GM21423 (cell line): ENCODE measurements around the gene FBXL20.
"Not testable (repeated sequence)": the region's sequence is repeated elsewhere in the genome, so short reads cannot be mapped to it uniquely, and the experiment has no call there.

Experiments used
- ATAC-seq: cut with Tn5 transposase; IDR thresholded peaks from one replicate; pipeline ENCODE4 v1.9.1; 2021; ENCODE audit warnings: mild to moderate bottlenecking, moderate library complexity; ENCODE audit not compliant: unreplicated experiment

The FBXL20 gene

DNA sequence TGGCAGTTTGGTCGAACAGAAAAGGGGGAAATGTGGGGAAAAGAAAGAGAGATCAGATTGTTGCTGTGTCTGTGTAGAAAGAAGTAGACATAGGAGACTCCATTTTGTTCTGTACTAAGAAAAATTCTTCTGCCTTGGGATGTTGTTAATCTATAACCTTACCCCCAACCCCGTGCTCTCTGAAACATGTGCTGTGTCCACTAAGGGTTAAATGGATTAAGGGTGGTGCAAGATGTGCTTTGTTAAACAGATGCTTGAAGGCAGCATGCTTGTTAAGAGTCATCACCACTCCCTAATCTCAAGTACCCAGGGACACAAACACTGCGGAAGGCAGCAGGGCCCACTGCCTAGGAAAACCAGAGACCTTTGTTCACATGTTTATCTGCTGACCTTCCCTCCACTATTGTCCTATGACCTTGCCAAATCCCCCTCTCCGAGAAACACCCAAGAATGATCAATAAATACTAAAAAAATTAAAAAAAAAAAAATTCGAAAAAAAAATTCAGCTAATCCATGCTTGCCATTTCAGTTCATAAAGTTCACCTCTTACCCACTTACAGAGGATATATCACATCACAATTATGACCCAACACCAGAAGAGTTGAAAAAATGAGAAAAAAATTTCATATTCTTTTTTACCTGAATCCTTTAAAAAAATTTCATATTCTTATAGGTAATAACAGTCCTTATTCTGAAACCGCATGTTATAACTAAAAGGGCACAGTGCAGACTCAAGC, 67.2 kb downstream of the FBXL20 start:
- not testable (repeated sequence) for ATAC-seq

DNA sequence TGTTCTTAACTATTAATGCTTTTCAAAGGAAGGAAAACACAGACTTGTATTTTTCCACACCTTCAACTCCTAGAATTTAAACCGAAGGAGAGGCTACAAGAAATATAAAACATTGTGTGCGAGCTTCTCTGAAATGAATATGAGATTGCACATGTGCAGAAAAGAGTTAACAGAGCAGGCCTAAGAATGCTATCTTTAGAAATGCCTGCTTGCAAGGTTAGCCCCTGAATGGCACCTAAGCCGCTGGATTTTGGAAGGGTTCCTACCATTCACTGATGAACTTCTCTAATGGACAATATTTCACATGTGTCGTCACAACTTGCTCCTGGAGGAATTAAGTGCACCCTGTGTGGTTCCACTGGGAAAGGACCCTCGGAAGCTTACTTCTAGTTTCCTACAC, 69.3 kb downstream of the FBXL20 start:
- no peak for ATAC-seq

DNA sequence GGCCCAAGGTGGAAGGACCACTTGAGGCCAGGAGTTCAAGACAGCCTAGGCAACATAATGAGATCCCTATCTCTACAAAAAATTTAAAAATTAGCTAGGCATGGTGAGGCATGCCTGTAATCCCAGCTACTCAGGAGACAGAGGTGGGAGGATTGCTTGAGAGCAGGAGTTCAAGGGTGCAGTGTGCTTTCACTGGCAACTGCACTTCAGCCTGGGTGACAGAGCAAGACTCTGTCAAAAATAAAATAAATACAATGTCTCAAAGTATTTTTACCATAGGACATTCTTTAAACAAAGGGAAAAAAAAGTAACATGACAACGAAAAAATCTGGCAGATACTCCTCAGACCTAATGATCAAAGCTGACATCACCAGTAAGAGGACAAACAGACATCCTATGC, 72.6 kb downstream of the FBXL20 start:
- no peak for ATAC-seq

DNA sequence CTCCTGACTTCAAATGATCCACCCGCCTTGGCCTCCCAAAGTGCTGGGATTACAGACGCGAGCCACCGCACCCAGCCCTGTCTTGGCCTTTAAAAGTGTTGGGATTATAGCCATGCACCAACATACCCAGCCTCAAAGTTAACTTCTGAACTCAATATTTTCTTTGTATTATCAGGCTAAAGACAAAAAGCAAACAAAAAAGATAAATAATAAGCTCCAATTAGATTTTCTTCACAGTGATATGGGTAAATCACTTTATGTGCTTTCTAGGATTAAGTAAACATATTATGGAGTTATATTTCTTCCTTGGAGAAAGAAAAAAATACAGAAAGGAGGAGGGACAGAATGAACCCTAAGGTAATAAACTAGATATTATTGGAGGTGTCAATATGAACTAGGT, 74.3 kb downstream of the FBXL20 start:
- no peak for ATAC-seq

DNA sequence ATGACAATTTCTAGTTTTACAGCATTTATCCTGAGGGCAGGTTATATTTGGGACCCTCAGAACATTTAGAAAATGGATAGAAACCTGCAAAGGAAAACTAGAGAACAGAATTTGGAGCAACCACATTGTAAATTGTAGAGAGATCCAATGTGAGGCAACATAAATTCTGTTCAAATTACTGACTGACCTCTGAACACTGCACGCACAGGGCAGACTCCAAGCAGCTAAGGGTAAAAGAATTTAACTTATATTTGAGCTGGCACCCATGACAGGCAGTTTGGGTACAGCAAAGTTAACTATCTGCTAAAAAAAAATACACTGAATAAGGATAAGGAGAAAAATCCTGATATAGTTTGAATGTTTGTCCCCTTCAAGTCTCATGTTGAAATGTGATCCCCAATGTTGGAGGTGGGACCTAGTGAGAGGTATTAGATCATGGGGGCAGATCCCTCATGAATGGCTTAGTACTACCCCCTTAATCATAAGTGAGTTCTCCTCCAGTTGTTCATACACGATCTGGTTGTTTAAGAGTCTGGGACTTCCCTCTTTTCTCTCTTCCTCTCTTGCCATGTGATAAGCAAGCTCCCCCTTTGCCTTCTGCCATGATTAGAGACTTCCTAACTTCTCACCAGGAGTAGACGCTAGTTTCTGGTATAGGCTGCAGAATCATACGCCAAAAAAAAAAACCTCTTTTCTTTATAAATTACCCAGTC, 75.7 kb downstream of the FBXL20 start:
- no peak for ATAC-seq

DNA sequence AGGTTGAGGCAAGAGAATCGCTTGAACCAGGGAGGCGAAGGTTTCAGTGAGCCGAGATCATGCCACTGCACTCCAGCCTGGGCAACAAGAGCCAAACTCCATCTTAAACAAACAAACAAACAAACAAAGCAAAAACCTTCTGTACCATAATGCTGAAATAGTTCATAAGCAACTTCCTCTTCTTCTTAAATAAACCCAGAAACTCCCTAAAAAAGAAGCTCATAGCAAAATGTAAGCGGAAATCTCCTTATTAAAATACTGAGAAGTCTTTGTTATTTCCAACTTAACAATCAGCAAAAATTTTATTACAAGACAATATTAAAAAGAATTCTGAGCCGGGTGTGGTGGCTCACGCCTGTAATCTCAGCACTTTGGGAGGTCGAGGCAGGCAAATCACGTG, 82.8 kb downstream of the FBXL20 start:
- ATAC-seq: no peak

DNA sequence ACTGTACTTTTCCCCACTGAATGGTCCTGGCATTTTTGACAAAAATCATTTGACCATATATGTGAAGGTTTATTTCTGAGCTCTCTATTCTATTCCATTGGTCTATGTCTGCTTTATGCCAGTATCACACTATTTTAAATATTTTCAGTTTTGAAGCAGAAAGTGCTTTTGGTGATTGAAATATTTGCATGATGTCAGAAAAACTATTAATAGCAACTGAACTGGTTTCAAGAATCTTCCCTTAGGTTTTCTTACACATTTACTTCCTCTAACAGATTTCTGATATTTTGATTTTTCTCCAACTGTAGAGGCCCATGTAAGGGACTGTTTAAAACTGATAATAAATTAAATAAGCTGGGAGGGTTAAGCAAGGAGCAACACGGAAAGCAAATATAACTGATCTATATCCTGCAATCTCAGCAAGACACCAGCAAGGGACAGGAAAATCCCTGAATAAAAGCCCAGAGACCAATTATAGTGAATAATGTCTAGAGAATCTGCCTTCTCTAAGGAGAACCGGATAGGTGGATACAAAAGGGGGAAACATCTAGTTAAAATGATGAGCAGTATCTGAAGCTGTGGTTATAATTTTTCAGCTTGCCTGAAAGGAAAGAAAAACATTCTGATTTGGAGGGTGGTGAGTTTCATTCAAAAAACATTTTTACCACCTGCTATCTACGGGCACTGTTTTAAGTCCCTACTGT, 94.8 kb downstream of the FBXL20 start:
- no peak for ATAC-seq

DNA sequence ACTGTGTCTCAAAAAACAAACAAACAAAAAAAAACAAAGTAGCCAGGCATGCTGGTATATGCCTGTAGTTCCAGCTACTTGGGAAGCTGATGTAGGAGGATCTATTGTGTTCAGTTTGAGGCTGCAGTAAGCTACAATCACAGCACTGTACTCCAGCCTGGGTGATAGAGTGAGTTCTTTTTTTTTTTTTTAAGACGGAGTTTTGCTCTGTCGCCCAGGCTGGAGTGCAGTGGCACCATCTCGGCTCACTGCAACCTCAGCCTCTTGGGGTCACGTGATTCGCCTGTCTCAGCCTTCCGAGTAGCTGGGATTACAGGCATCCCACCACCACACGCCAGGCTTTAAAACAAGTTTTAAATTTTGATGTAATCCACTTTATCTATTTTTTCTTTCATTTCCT, 95.4 kb downstream of the FBXL20 start:
- no peak for ATAC-seq

DNA sequence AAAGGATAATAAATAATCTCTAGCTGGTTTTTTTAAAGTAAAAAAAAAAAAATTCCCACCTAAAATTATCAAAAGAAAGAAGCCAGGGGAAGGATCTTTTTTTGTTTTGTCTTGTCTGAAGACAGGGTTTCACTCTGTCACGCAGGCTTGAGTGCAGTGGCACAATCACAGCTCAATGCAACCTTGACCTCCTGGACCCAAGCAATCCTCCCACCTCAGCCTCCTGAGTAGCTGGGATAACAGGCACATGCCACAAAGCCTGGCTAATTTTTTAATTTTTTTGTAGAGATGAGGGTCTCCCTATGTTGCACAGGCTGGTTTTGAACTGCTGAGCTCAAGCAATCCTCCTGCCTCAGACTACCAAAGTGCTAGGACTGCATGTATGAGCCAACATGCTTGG, 97.2 kb downstream of the FBXL20 start:
- no peak for ATAC-seq

DNA sequence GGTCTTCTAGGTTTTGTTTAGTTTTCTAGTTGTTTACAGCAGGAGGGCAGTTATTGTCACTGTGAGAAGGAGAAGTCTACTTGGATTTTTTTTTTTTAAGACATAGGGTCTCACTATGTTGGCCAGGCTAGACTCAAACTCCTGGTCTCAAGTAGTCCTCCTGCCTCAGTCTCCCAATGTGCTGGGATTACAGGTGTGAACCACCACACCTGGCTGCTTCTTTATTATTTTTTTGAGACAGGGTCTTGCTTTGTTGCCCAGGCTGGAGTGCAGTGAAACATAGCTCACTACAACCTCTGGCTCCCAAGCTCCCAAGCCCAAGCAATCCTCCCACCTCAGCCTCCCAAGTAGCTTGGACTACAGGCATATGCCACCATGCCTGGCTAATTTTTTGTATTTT, 107.4 kb downstream of the FBXL20 start:
- ATAC-seq: no peak

DNA sequence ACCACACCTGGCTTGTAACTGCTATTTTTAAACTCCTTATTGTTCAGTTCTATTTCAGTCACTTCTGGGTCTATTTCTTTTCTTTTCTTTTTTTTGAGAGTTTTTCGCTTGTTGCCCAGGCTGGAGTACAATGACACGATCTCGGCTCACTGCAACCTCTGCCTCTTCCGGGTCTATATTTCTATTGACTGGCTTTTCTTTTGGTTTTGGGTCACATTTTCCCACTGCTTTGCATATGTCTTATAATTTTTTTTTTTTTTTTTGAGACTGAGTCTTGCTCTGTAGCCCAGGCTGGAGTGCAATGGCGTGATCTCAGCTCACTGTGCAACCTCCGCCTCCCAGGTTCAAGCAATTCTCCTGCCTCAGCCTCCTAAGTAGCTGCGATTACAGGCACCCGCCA, 108.9 kb downstream of the FBXL20 start:
- ATAC-seq: not testable (repeated sequence)

DNA sequence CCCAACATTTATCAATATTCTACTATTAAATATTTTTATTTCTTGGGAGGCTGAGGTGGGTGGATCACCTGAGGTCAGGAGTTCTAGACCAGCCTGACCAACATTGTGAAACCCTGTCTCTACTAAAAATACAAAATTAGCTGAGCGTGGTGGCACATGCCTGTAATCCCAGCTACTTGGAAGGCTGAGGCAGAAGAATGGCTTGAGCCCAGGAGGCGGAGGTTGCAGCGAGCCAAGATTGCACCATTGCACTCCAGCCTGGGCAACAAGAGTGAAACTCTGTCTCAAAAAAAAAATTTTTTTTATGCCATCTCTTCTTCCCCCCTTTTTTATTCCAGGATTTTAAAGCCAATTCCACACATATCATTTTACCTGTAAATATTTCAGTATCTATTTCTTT, 114.9 kb downstream of the FBXL20 start:
- ATAC-seq: not testable (repeated sequence)

DNA sequence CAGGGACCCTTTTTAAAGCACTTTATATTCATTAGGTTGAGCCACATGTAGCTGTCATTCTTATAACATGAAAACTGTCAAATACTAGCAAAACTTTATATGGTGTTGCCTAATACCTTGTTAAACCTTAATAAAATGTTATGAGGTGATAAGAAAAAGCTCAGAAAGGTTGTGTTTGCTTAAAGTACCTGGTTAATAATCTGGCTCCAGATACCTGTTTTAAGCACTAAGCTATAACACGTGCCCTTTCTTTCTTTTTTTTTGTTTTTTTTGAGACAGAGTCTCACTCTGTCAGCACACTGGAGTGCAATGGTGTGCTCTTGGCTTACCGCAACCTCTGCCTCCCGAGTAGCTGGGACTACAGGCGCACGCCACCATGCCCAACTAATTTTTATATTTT, 116.7 kb downstream of the FBXL20 start:
- no peak for ATAC-seq

DNA sequence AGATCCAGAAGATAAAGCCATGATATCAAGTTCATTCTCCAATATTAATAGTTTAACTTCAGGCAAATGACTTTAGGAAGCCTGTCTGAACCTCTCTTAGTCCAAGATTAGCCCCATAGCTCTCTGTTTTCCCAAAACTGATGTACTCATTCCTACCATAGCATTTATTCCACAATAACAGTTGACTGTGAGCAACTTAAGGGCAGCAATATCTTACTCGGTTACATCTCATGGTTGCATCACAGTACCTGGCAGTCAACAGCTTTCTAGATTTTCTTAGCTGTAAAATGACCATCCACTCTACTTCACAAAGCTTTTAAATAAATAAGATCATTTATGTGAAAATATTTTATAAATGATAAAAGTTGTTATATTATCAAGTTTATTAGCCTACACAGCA, 117.5 kb downstream of the FBXL20 start:
- ATAC-seq: no peak

DNA sequence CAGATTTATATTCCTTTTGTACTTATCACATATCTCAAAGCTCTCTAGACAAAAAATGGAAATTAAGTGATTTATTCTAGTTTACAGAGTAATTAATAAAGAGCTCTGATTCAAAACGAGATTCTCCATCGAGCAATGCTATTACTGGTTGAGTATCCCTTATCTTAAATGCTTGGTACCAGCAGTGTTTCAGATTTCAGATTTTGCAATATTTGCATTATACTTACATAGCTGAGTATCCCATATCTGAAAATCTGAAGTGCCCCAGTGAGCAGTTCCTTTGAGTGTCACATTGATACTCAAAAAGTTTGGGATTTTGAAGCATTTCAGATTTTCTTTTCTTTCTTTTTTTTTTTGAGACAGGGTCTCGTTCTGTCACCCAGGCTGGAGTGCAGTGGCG, 118.3 kb downstream of the FBXL20 start:
- ATAC-seq: no peak

DNA sequence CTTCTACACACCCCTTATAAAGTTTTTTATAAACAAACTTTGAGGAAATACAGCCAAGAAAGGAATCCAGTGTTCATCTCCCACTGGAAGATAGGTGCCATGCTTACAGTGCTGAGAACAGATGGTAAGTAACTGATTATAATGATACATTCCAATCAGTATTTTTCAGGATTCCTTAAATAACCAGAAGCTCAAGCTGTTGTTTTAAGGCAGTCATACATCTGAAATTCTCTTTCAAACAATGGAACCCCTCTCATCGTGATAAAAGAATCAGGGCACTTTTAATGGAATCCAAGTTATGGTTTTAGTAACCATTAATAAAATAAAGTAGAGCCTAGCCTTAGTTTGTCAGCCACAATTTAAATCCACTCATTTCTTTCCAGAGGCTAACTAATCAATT, 119.6 kb downstream of the FBXL20 start:
- no peak for ATAC-seq

DNA sequence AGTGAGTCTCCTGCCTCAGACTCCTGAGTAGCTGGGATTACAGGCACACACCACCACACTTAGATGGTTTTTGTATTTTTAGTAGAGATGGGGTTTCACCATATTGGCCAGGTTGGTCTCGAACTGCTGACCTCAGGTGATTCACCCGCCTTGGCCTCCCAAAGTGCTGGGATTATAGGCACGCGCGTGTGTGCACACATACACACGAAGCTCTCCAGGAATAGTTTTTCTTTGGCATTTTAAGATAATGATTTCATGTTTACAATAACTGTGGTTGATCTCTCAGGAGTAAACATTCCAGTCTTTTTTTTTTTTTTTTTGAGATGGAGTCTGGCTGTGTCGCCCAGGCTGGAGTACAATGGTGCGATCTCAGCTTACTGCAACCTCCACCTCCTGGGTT, 123.2 kb downstream of the FBXL20 start:
- not testable (repeated sequence) for ATAC-seq

DNA sequence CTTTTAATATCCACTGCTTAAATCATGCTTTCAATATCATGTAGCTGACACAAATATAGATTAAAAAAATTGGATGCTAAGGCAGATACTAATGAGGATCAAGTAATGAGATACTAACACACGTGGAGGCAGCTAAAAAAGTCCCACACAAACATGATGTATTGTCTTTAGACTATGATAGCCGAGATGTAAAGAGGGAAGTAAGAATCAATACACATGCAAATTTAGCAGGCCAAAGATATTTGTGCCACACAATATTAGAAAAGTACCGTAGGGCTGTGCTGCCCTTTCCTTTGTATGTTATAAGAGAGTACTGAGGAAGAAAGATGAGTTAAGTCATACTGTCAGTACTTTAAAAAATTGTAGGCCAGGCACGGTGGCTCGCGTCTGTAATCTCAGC, 124.3 kb downstream of the FBXL20 start:
- no peak for ATAC-seq

DNA sequence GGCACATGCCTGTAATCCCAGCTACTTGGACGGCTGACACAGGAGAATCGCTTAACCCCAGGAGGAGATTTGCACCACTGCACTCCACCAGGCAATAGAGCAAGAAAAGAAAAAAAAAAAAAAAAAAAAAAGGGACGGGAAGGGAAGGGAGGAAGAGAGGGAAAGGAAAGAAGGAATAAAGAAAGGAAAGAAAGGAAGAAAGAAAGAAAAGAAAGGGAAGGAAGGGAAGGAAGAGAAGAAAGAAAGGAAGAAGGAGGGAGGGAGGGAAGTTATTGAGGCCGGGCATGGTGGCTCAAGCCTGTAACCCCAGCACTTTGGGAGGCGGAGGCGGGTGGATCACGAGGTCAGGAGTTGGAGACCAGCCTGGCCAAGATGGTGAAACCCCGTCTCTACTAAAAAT, 125.3 kb downstream of the FBXL20 start:
- ATAC-seq: no peak

DNA sequence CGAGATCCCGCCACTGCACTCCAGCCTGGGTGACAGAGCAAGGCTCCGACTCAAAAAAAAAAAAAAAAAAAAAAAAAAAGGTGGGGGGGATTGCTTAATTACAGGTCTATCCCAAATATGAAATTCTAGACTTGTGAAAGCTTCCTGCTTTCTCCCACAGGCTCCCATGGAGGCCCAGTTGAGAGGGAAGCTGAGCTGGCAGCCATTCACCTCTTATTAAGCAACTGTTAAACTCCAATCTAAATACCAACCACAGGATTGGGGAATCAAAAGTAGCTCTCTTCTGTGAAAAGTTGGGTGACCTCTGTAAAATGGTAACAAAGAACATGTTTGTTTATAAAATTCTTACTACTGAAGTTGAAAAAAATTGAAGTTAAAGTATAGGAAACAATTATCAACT, 129.9 kb downstream of the FBXL20 start:
- no peak for ATAC-seq

DNA sequence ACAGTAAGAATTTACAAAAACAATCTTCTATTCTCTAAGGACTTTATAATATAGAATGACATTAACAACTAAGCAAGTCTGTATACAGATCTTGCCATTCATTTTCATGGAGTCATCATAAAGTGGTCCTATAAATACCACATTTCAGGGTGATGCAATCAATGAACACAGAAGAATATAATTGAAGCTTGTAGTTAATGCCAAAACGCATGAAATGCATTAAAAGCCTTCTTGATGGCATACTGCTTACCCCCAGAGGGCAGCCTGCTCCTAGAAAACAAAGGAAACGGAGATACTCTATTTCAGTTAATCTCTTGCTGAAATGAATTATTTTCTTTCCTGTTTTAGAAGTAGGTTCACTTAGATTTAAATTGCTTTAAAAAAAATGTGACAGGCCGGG, 130.5 kb downstream of the FBXL20 start:
- no peak for ATAC-seq

DNA sequence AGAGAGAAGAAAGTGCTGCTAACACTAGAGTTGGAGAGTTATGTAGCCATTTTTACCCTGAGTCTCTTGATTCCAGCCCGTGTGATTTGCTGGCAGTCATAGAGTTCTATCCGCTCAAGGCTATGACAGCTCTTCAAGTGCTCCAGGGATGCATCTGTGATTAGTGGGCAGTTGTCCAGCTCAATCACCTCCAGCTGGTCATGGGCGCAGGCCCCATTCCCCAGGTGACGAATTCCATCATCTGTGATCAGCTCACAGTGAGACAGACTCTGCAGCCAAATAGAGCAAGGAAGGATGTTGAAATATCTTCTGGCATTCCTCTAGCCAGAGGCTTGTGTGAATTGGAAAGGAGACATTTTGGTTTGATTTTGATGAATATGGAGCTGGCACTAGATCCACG, 137.3 kb downstream of the FBXL20 start:
- no peak for ATAC-seq
